ENCODE measurements around the gene DNTTIP2. TPM values are rescaled to one million over a fixed set of nuclear protein-coding genes. Genes with fewer than 3 reads are reported as not detected.
A peak's percentile ranks its signal among the peaks of the same experiment; 100 is the strongest.

Gene DNTTIP2
- total and polyA plus RNA-seq, 2 donors (not counting 3 experiments of a cell fraction or from before 2014, with no cell fraction given): 8.0 to 53.7 TPM

- ChIA-PET POLR2A (no interaction called here), CTCF (interaction anchor here (1.2 to 4.6 kb wide), 5 partner anchors 10 to 198 kb away, joined by 4 to 16 read pairs (median 9); no protein-coding TSS in a partner anchor)
- Histone ChIP-seq H3K4me3 (replicated peaks in 1 of 3; ENCODE audit: insufficient read depth in 1 of 3, low read depth in 1 of 3, low read length in 3 of 3) (no peak overlapping the region), H3K9me1 (replicated peaks; ENCODE audit: control insufficient read depth, extremely low read depth, insufficient read depth, low read length) (no peaks in the 10 kb centered on the region), H4K20me1 (replicated peaks; ENCODE audit: control insufficient read depth, extremely low read depth, insufficient read depth, low read length) (no peaks in the 10 kb centered on the region), H3K36me3 (ENCODE audit: control insufficient read depth in 2 of 2, extremely low read depth in 1 of 2, insufficient read depth in 2 of 2, low read length in 2 of 2) (no peaks in the 10 kb centered on the region), H3K27me3 (ENCODE audit: control insufficient read depth in 2 of 2, insufficient read depth in 2 of 2, low read length in 2 of 2) (no peaks in the 10 kb centered on the region), H3K9ac (replicated peaks; ENCODE audit: extremely low read depth, insufficient read depth, low read length) (no peak overlapping the region), H3K27ac (ENCODE audit: insufficient read depth, low read depth, low read length) (no peak overlapping the region), H3K9me3 (replicated peaks; ENCODE audit: control insufficient read depth, insufficient read depth, low read length) (no peaks in the 10 kb centered on the region), H3K79me2 (ENCODE audit: control insufficient read depth, insufficient read depth, low read length) (no peaks in the 10 kb centered on the region), H2AFZ (ENCODE audit: low read depth, low read length) (no peak overlapping the region), H3K4me1 (ENCODE audit: control insufficient read depth, extremely low read depth, insufficient read depth, low read length) (peaks cover 3% of the 10 kb centered on the region), H3K4me2 (ENCODE audit: insufficient read depth, low read length) (no peak overlapping the region)
- FAIRE-seq (peak; percentile 4), DNase-seq (ENCODE audit: low read depth, low spot score) (no peak)
- dilution Hi-C loops (cut with MboI; ENCODE audit: extremely low pct_ligation_motif_present, low sequenced_read_pairs): no loop called here
- TF ChIP-seq MYC (IDR thresholded peaks at IDR 0.05; ENCODE audit: low read depth, low read length) (no peak), MAX (IDR thresholded peaks at IDR 0.05; ENCODE audit: insufficient read depth, insufficient read length) (no peak), CTCF (IDR thresholded peaks at IDR 0.05; ENCODE audit: extremely low read depth in 1 of 2, insufficient read depth in 1 of 2, low read depth in 1 of 2, low read length in 2 of 2) (no peak), POLR2A (IDR thresholded peaks at IDR 0.05; ENCODE audit: low read depth, low read length) (no peak), EZH2 (IDR thresholded peaks at IDR 0.05; ENCODE audit: borderline replicate concordance, low read depth, low read length, severe bottlenecking) (no peak)
- no TSS peak for BruUV-seq (replicated peaks)
- intact Hi-C loops (cut with micrococcal nuclease): no loop called here
Measured at GRCh38 chr1:93827128-93827527, 51.9 kb downstream of the DNTTIP2 start.

- H3K9me3 ChIP-seq (replicated peaks; ENCODE audit: control insufficient read depth, insufficient read depth, low read length): no peaks in the 10 kb centered on the region
- peaks cover 7% of the 10 kb centered on the region for H3K4me1 ChIP-seq (ENCODE audit: control insufficient read depth, extremely low read depth, insufficient read depth, low read length)
- dilution Hi-C loops (cut with MboI; ENCODE audit: extremely low pct_ligation_motif_present, low sequenced_read_pairs) (loop anchor here (25.0 kb wide), 1 partner anchor 163 kb away; no protein-coding TSS in a partner anchor), intact Hi-C loops (cut with micrococcal nuclease) (no loop called here)
- no peak overlapping the region for H3K27ac ChIP-seq (ENCODE audit: insufficient read depth, low read depth, low read length)
- H3K4me3 ChIP-seq (replicated peaks in 1 of 3; ENCODE audit: insufficient read depth in 1 of 3, low read depth in 1 of 3, low read length in 3 of 3): no peak overlapping the region
- DNase-seq (ENCODE audit: low read depth, low spot score) (peak; percentile 42), FAIRE-seq (no peak)
- POLR2A ChIA-PET: no interaction called here
- H3K36me3 ChIP-seq (ENCODE audit: control insufficient read depth in 2 of 2, extremely low read depth in 1 of 2, insufficient read depth in 2 of 2, low read length in 2 of 2): no peaks in the 10 kb centered on the region
- H3K27me3 ChIP-seq (ENCODE audit: control insufficient read depth in 2 of 2, insufficient read depth in 2 of 2, low read length in 2 of 2): no peaks in the 10 kb centered on the region
- H3K9me1 ChIP-seq (replicated peaks; ENCODE audit: control insufficient read depth, extremely low read depth, insufficient read depth, low read length): no peaks in the 10 kb centered on the region
- H3K4me2 ChIP-seq (ENCODE audit: insufficient read depth, low read length): no peak overlapping the region
- TF ChIP-seq POLR2A (IDR thresholded peaks at IDR 0.05; ENCODE audit: low read depth, low read length) (no peak), MAX (IDR thresholded peaks at IDR 0.05; ENCODE audit: insufficient read depth, insufficient read length) (no peak), POLR2AphosphoS5 (IDR thresholded peaks at IDR 0.05; ENCODE audit: insufficient read depth, low read depth, low read length) (no peak), GATA2 (IDR thresholded peaks at IDR 0.05; ENCODE audit: insufficient read depth, insufficient read length, low read depth, low read length) (no peak), FOS (IDR thresholded peaks at IDR 0.05; ENCODE audit: borderline replicate concordance, insufficient read depth, low read length) (no peak), MYC (IDR thresholded peaks at IDR 0.05; ENCODE audit: low read depth, low read length) (no peak), EZH2 (IDR thresholded peaks at IDR 0.05; ENCODE audit: borderline replicate concordance, low read depth, low read length, severe bottlenecking) (no peak), CTCF (IDR thresholded peaks at IDR 0.05; ENCODE audit: extremely low read depth in 1 of 2, insufficient read depth in 1 of 2, low read depth in 1 of 2, low read length in 2 of 2) (no peak), JUN (IDR thresholded peaks at IDR 0.05; ENCODE audit: borderline replicate concordance, insufficient read depth, insufficient read length, low read depth) (no peak)
- H3K9ac ChIP-seq (replicated peaks; ENCODE audit: extremely low read depth, insufficient read depth, low read length): no peak overlapping the region
- no peaks in the 10 kb centered on the region for H3K79me2 ChIP-seq (ENCODE audit: control insufficient read depth, insufficient read depth, low read length)
- CTCF ChIA-PET: interaction anchor here (2.8 to 6.6 kb wide), 2 partner anchors 11 to 19 kb away, joined by 6 to 40 read pairs; no protein-coding TSS in a partner anchor
- no peak overlapping the region for H2AFZ ChIP-seq (ENCODE audit: low read depth, low read length)
- no TSS peak for BruUV-seq (replicated peaks)
- H4K20me1 ChIP-seq (replicated peaks; ENCODE audit: control insufficient read depth, extremely low read depth, insufficient read depth, low read length): no peaks in the 10 kb centered on the region
Measured at GRCh38 chr1:93824834-93825233, 54.2 kb downstream of the DNTTIP2 start.
